GM19397 (cell line): ENCODE data around the gene FAT1.
"Not testable (repeated sequence)": the region's sequence is repeated elsewhere in the genome, so short reads cannot be mapped to it uniquely, and the experiment has no call there.

ENCODE experiments used
- ATAC-seq: cut with Tn5 transposase; IDR thresholded peaks from one replicate; pipeline ENCODE4 v1.9.1; 2021; ENCODE audit warnings: mild to moderate bottlenecking, moderate library complexity; ENCODE audit not compliant: unreplicated experiment

Gene FAT1

GRCh38 chr4:186723292-186724057 lies at the start of gene FAT1:
Gene FAT1 (minus strand): TSS chr4:186723856. CDS start chr4:186709827, 14,029 bp downstream.
- ATAC-seq: no peak

GRCh38 chr4:186772936-186773487 lies 49.4 kb upstream of the FAT1 start:
- ATAC-seq: no peak

GRCh38 chr4:186771624-186772023 lies 48.0 kb upstream of the FAT1 start:
- no peak for ATAC-seq

GRCh38 chr4:186770481-186771175 lies 47.0 kb upstream of the FAT1 start:
- no peak for ATAC-seq

GRCh38 chr4:186767794-186768193 lies 44.1 kb upstream of the FAT1 start:
- no peak for ATAC-seq

- ATAC-seq: no peak
These were observed 42.3 kb upstream of the FAT1 start for GRCh38 chr4:186765673-186766546.

- no peak for ATAC-seq
These were observed 41.5 kb upstream of the FAT1 start for GRCh38 chr4:186765138-186765537.

- no peak for ATAC-seq
These were observed 40.8 kb upstream of the FAT1 start for GRCh38 chr4:186764457-186764856.

- no peak for ATAC-seq
These were observed 39.2 kb upstream of the FAT1 start for GRCh38 chr4:186762865-186763264.

- ATAC-seq: no peak
These were observed 38.7 kb upstream of the FAT1 start for GRCh38 chr4:186762361-186762760.

- ATAC-seq: not testable (repeated sequence)
These were observed 38.3 kb upstream of the FAT1 start for GRCh38 chr4:186761956-186762355.

GRCh38 chr4:186761393-186761792 lies 37.7 kb upstream of the FAT1 start:
- ATAC-seq: no peak

- ATAC-seq: no peak
These were observed 36.9 kb upstream of the FAT1 start for GRCh38 chr4:186760576-186760975.

- no peak for ATAC-seq
These were observed 36.3 kb upstream of the FAT1 start for GRCh38 chr4:186759990-186760389.

GRCh38 chr4:186758929-186759682 lies 35.5 kb upstream of the FAT1 start:
- no peak for ATAC-seq

GRCh38 chr4:186757696-186758355 lies 34.2 kb upstream of the FAT1 start:
- ATAC-seq: no peak

GRCh38 chr4:186756550-186756949 lies 32.9 kb upstream of the FAT1 start:
- ATAC-seq: not testable (repeated sequence)

GRCh38 chr4:186755550-186756519 lies 32.2 kb upstream of the FAT1 start:
- no peak for ATAC-seq

- ATAC-seq: no peak
These were observed 31.3 kb upstream of the FAT1 start for GRCh38 chr4:186754976-186755375.
